ENCODE measurements around the gene DPY19L3. TPM values are rescaled to one million over a fixed set of nuclear protein-coding genes. Genes with fewer than 3 reads are reported as not detected.

The DPY19L3 gene
- polyA plus RNA-seq, 1 donor from 2014 or later: 26.7 TPM

DNA sequence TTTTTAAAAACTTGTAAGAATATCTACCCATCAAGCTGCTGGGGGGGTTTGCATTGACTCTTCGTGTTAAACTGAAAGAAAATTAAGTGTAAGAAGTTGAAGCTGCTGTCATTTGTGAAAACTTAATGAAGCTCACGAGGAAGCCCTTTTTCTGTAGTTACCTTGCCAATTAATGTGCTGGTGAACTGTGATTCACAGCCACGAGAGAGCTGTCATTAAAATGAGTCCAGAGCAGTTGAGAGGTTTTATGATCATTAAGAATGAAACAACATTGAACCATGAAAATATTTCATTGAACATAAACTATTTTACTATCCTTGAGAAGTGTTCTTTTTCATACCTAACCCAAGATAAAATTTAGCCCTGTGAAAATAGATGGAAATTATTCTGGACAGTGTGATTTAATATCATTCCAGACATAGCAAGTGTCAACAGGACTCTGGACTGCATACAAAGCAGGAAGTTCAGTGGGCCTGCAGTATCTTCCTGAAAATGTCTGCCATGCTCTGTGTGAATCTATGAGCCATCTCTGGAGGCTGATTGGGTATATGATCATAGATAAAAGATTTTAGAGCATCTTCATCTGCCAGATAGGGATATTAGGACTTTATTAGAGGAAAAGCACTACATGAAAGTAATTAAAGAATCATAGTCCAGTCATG lies 53.8 kb downstream of the DPY19L3 start:
- no peaks in the 10 kb centered on the region for H3K27me3 ChIP-seq (ENCODE audit: insufficient read depth, low read depth, low read length)
- no peaks in the 10 kb centered on the region for H3F3A ChIP-seq (ENCODE audit: insufficient read depth, low read length, poor library complexity, severe bottlenecking)
- H3K4me3 ChIP-seq (ENCODE audit: low read length): no peak overlapping the region
- peaks cover 11% of the 10 kb centered on the region for H3K36me3 ChIP-seq (ENCODE audit: insufficient read depth, low read length)
- no peak overlapping the region for H2AFZ ChIP-seq (ENCODE audit: low read depth, low read length)
- H3K9ac ChIP-seq (ENCODE audit: low read length): no peak overlapping the region
- no peaks in the 10 kb centered on the region for H3K9me2 ChIP-seq (ENCODE audit: insufficient read depth, low read length)
- no peaks in the 10 kb centered on the region for H3K9me3 ChIP-seq (ENCODE audit: low read length)
- H3K27ac ChIP-seq (ENCODE audit: low read length): no peak overlapping the region
- no peak overlapping the region for H3K4me2 ChIP-seq (ENCODE audit: low read length)
- no peaks in the 10 kb centered on the region for H4K20me1 ChIP-seq (ENCODE audit: insufficient read depth)
- H3K79me2 ChIP-seq (replicated peaks; ENCODE audit: insufficient read depth, low read length): no peaks in the 10 kb centered on the region
- TF ChIP-seq EP300 (conservative IDR thresholded peaks at IDR 0.05; ENCODE audit: poor library complexity, severe bottlenecking) (no peak), RAD21 (conservative IDR thresholded peaks at IDR 0.05) (no peak), MXI1 (conservative IDR thresholded peaks at IDR 0.05; ENCODE audit: poor library complexity, severe bottlenecking) (no peak), TAF1 (IDR thresholded peaks at IDR 0.05; ENCODE audit: low read depth) (no peak)
- TF ChIP-seq, protein P1, sequence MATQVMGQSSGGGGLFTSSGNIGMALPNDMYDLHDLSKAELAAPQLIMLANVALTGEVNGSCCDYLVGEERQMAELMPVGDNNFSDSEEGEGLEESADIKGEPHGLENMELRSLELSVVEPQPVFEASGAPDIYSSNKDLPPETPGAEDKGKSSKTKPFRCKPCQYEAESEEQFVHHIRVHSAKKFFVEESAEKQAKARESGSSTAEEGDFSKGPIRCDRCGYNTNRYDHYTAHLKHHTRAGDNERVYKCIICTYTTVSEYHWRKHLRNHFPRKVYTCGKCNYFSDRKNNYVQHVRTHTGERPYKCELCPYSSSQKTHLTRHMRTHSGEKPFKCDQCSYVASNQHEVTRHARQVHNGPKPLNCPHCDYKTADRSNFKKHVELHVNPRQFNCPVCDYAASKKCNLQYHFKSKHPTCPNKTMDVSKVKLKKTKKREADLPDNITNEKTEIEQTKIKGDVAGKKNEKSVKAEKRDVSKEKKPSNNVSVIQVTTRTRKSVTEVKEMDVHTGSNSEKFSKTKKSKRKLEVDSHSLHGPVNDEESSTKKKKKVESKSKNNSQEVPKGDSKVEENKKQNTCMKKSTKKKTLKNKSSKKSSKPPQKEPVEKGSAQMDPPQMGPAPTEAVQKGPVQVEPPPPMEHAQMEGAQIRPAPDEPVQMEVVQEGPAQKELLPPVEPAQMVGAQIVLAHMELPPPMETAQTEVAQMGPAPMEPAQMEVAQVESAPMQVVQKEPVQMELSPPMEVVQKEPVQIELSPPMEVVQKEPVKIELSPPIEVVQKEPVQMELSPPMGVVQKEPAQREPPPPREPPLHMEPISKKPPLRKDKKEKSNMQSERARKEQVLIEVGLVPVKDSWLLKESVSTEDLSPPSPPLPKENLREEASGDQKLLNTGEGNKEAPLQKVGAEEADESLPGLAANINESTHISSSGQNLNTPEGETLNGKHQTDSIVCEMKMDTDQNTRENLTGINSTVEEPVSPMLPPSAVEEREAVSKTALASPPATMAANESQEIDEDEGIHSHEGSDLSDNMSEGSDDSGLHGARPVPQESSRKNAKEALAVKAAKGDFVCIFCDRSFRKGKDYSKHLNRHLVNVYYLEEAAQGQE (IDR thresholded peaks at IDR 0.05; ENCODE audit: borderline replicate concordance): no peak

DNA sequence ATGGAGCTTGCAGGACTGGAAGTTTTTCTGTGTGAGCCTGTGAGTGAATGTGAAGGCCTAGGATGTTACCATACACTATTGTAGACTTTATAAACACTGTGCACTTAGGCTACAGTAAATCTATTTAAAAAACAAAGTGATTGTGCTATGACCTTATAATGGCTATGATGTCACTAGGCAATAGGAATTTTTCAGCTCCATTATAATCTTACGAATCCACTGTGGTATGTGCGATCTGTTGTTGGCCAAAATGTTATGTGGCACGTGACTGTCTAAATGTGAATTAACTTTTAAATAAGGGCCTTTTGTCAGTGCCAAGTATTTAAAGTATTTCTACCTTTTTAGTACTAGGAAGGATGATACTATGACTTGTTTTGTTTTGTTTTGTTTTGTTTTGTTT lies 54.9 kb downstream of the DPY19L3 start:
- no peak for TF ChIP-seq POLR2AphosphoS5 (IDR thresholded peaks at IDR 0.05)
- no peak for TF ChIP-seq MXI1 (conservative IDR thresholded peaks at IDR 0.05; ENCODE audit: poor library complexity, severe bottlenecking)
- TF ChIP-seq, protein P2, sequence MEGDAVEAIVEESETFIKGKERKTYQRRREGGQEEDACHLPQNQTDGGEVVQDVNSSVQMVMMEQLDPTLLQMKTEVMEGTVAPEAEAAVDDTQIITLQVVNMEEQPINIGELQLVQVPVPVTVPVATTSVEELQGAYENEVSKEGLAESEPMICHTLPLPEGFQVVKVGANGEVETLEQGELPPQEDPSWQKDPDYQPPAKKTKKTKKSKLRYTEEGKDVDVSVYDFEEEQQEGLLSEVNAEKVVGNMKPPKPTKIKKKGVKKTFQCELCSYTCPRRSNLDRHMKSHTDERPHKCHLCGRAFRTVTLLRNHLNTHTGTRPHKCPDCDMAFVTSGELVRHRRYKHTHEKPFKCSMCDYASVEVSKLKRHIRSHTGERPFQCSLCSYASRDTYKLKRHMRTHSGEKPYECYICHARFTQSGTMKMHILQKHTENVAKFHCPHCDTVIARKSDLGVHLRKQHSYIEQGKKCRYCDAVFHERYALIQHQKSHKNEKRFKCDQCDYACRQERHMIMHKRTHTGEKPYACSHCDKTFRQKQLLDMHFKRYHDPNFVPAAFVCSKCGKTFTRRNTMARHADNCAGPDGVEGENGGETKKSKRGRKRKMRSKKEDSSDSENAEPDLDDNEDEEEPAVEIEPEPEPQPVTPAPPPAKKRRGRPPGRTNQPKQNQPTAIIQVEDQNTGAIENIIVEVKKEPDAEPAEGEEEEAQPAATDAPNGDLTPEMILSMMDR (IDR thresholded peaks at IDR 0.05; ENCODE audit: poor library complexity, severe bottlenecking): no peak
- TF ChIP-seq SMC3 (conservative IDR thresholded peaks at IDR 0.05; ENCODE audit: poor library complexity): no peak
- TF ChIP-seq EP300 (conservative IDR thresholded peaks at IDR 0.05; ENCODE audit: poor library complexity, severe bottlenecking): no peak
- TF ChIP-seq EZH2 (IDR thresholded peaks at IDR 0.05; ENCODE audit: borderline replicate concordance, insufficient read depth, low read length, poor library complexity, severe bottlenecking): no peak
- TF ChIP-seq RAD21 (conservative IDR thresholded peaks at IDR 0.05): no peak
- no peak for TF ChIP-seq TAF1 (IDR thresholded peaks at IDR 0.05; ENCODE audit: low read depth)
- TF ChIP-seq, protein P1 (IDR thresholded peaks at IDR 0.05; ENCODE audit: borderline replicate concordance): no peak
- H3K9ac ChIP-seq (ENCODE audit: low read length): no peak overlapping the region
- no peaks in the 10 kb centered on the region for H3K9me3 ChIP-seq (ENCODE audit: low read length)
- no peak overlapping the region for H2AFZ ChIP-seq (ENCODE audit: low read depth, low read length)
- no peaks in the 10 kb centered on the region for H3K9me2 ChIP-seq (ENCODE audit: insufficient read depth, low read length)
- no peaks in the 10 kb centered on the region for H3K27me3 ChIP-seq (ENCODE audit: insufficient read depth, low read depth, low read length)
- no peak overlapping the region for H3K4me3 ChIP-seq (ENCODE audit: low read length)
- H3K36me3 ChIP-seq (ENCODE audit: insufficient read depth, low read length): peaks cover 11% of the 10 kb centered on the region
- H3F3A ChIP-seq (ENCODE audit: insufficient read depth, low read length, poor library complexity, severe bottlenecking): no peaks in the 10 kb centered on the region
- H3K79me2 ChIP-seq (replicated peaks; ENCODE audit: insufficient read depth, low read length): no peaks in the 10 kb centered on the region
- H4K20me1 ChIP-seq (ENCODE audit: insufficient read depth): no peaks in the 10 kb centered on the region
- no peak overlapping the region for H3K27ac ChIP-seq (ENCODE audit: low read length)
- no peak overlapping the region for H3K4me2 ChIP-seq (ENCODE audit: low read length)

Measured in neural cell (in vitro differentiated cells).